ENCODE measurements around the gene PIK3AP1. TPM values are rescaled to one million over a fixed set of nuclear protein-coding genes. Genes with fewer than 3 reads are reported as not detected.
"Not testable (repeated sequence)": the region's sequence is repeated elsewhere in the genome, so short reads cannot be mapped to it uniquely, and the experiment has no call there.

Gene PIK3AP1
- total RNA-seq, 1 donor from 2014 or later, result 9.8 TPM

- not testable (repeated sequence) for DNase-seq
Observed at GRCh38 chr10:96574564-96574963, 145.8 kb downstream of the PIK3AP1 start.

DNA sequence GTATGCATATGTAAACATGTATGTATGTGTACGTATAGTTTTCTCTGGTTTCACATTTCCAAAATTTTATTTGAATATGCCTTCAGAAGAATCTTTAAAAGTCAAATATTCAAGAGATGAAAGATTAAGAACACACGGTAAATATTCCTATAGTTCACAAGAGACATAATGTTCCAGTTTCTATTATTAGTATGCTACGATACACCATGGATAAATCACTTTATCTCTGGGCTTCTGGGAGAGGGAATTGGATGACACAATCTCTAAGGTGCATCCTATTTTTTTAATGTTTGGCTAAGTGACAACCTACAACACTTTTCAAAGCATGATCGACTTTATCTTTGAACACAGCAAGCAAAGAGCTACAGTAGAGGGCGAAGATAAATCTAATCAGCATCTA is 147.3 kb downstream of the PIK3AP1 start:
- no peak for DNase-seq

- DNase-seq, result no peak
Observed at GRCh38 chr10:96570983-96571964, 149.0 kb downstream of the PIK3AP1 start.

- DNase-seq, result no peak
Observed at GRCh38 chr10:96570511-96570910, 149.8 kb downstream of the PIK3AP1 start.

GRCh38 chr10:96568402-96568801 is 151.9 kb downstream of the PIK3AP1 start:
- DNase-seq, result no peak

- no peak for DNase-seq
Observed at GRCh38 chr10:96565774-96566173, 154.5 kb downstream of the PIK3AP1 start.

GRCh38 chr10:96560966-96561887 is 159.1 kb downstream of the PIK3AP1 start:
- no peak for DNase-seq

DNA sequence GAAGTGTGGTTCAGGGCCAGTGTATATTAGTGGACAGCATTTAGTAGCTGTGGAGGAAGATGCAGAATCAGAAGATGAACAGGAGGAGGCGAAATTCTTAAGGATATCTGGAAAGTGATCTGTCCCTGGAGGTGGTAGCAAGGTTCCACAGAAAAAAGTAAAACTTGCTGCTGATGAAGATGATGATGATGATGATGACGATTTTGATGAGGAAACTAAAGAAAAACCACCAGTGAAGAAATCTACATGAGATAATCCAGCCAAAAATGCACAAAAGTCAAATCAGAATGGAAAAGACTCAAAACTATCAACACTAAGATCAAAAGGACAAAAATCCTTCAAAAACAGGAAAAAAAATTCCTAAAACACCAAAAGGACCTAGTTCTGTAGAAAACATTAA is 159.8 kb downstream of the PIK3AP1 start:
- DNase-seq, result no peak

DNA sequence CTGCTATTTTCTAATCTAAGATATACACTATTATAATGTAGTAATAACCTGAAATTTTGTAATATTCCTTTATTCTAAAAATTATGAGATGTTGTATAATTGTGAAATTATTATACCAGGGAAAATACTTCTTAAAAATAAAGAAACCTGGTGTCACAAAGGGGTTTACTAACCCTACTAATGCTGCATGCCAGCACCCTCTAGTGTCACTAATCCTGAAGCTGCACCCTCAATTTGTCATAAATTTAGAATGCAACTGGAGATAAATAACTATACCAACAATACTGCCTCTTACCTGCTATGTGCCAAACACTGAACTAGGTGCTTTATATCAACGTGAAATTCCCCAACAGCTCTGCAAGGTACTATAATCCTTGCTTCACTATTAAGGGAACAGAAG is 164.3 kb downstream of the PIK3AP1 start:
- peak; percentile 38 for DNase-seq

DNA sequence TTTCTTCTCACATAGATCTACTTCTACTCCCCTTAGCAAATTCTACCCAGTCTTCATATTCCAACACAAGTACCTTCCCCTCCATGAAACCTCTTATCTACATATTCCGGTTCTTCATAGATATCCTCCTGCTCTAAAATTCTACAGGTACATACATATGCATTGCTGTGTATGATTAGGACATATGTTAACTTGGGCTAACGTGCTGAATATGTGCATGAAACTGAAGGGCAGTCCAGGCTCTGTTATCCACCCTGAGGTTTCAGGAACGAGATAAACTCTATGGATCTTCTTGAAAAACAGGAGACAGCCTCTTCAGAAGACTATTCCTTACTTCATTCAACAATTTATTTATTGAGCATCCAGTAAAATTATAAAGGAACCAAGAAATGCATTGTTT is 165.0 kb downstream of the PIK3AP1 start:
- no peak for DNase-seq

DNA sequence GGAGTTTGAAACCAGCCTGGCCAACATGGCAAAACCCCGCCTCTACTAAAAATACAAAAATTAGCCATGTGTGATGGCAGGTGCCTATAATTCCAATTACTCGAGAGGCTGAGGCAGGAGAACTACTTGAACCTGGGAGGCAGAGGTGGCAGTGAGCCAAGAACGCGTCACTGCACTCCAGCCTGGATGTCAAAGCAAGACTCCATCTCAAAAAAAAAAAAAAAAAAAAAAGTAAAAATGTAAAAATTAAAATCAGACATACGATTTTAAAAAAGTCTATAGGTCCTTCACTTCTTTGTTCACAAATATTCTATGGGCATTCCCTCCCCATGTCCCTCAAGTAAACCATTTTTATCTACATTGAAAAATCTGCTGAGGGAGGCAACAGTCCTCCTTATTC is 171.7 kb downstream of the PIK3AP1 start:
- peak; percentile 9 for DNase-seq

- not testable (repeated sequence) for DNase-seq
Observed at GRCh38 chr10:96545558-96545957, 174.8 kb downstream of the PIK3AP1 start.

Small RNAs within 50 kb of the gene (small RNA-seq; reads per million reads assigned to genes)
- not detected for gene RNA5SP324 (ENCODE audit: low replicate concordance)
- not detected for gene RNU6-1274P (ENCODE audit: low replicate concordance)

Other genes with a start within 250 kb of the PIK3AP1 start
- 6.5 TPM for gene TLL2, start 206.6 kb downstream of the PIK3AP1 start, total RNA-seq
- gene TM9SF3, start 133.5 kb downstream of the PIK3AP1 start, total RNA-seq, result 90.1 TPM
- 49.1 TPM for gene LCOR, start 111.8 kb upstream of the PIK3AP1 start, total RNA-seq